K562 (cell line): ENCODE results near the gene LMNA. TPM values are rescaled to one million over a fixed set of nuclear protein-coding genes. Genes with fewer than 3 reads are reported as not detected.

Experiments
- ATAC-seq: fragments of 200-7000 bp; cut with Tn5 transposase; 3 replicates; pipeline ENCODE4 v1.9.1; 2020; ENCODE audit warnings: moderate library complexity
- BruUV-seq: library from RNA; stranded (reverse); fragments of 400-500 nt; replicated peaks from 2 replicates; lab custom pipeline; 2021; lab: Mats Ljungman, UMichigan
- CTCF ChIA-PET: fragments of 300-600 bp; formaldehyde crosslinking; extraction: SDS; loops from one replicate; lab custom pipeline; 2021; ENCODE audit warnings: low intra/inter-chr PET ratio; lab: Yijun Ruan, JAX
- POLR2A ChIA-PET: fragments of 300-600, 350-650 bp; sonication (Branson Sonifier 250); formaldehyde crosslinking; extraction: SDS; loops from one replicate; lab custom pipeline; 2021; ENCODE audit warnings: antibody characterized with exemption, inconsistent platforms; lab: Yijun Ruan, JAX
- DNase-seq, 4 experiments: peaks; one replicate each; pipeline versions ENCODE4 v3.0.0 to v3.0.0-alpha.2; 2011 to 2018; ENCODE audit warnings: low spot score in 3 of 4, mixed read lengths in 3 of 4; ENCODE audit errors: extremely low read depth in 1 of 4
- FAIRE-seq: peaks from 2 replicates; lab custom pipeline; 2011; peaks lifted over from hg19 to GRCh38; lab: Jason Lieb, UNC
- H2AFZ ChIP-seq: 2 replicates; pipeline ENCODE4 v1.6.0; 2011; ENCODE audit warnings: low read depth, low read length, control low read depth, inconsistent platforms
- H3K27ac ChIP-seq: fragments of 200-600 bp; 3 replicates; pipeline ENCODE4 v1.8.0; 2011; ENCODE audit warnings: low read depth, mild to moderate bottlenecking, control low read depth, inconsistent platforms, low read length, moderate library complexity, mixed read lengths; ENCODE audit errors: extremely low read depth
- H3K27me3 ChIP-seq, 2 experiments: fragments of 300-600 bp in 1 of 2; 2 replicates in 1 of 2; 3 replicates in 1 of 2; pipeline versions ENCODE4 v1.6.0 to v1.8.0; 2011; ENCODE audit warnings: inconsistent platforms in 2 of 2, low read length in 2 of 2, mild to moderate bottlenecking in 1 of 2, mixed read lengths in 1 of 2, moderate library complexity in 1 of 2; ENCODE audit not compliant: control insufficient read depth in 2 of 2, insufficient read depth in 2 of 2
- H3K36me3 ChIP-seq: fragments of 300-600 bp; 3 replicates; pipeline ENCODE4 v1.8.0; 2011; ENCODE audit warnings: mild to moderate bottlenecking, low read length, inconsistent platforms; ENCODE audit not compliant: control insufficient read depth, insufficient read depth
- H3K4me1 ChIP-seq, 2 experiments: fragments of 200-600 bp in 1 of 2; replicated peaks in 1 of 2; 2 replicates in 1 of 2; 3 replicates in 1 of 2; pipeline versions ENCODE4 v1.5.1 to v1.8.0; 2011; ENCODE audit warnings: inconsistent platforms in 2 of 2, low read length in 2 of 2, mild to moderate bottlenecking in 1 of 2, mixed read lengths in 1 of 2, moderate library complexity in 1 of 2; ENCODE audit not compliant: control insufficient read depth in 2 of 2, insufficient read depth in 2 of 2
- H3K4me2 ChIP-seq: 2 replicates; pipeline ENCODE4 v1.6.1; 2011; ENCODE audit warnings: low read length, control low read depth, inconsistent platforms, mixed read lengths; ENCODE audit not compliant: insufficient read depth
- H3K4me3 ChIP-seq: fragments of 200-600 bp; sonication (generic), shearing (Covaris generic); 2 replicates; pipeline ENCODE4 v1.5.1; 2016; ENCODE audit warnings: control low read depth, inconsistent platforms
- H3K79me2 ChIP-seq: fragments of 200-600 bp; 3 replicates; pipeline ENCODE4 v1.8.0; 2011; ENCODE audit warnings: low read length, inconsistent platforms; ENCODE audit not compliant: control insufficient read depth, insufficient read depth
- H3K9ac ChIP-seq, 2 experiments: 2 replicates each; pipeline versions ENCODE4 v1.6.0 to v1.6.1; 2011; ENCODE audit warnings: low read depth in 2 of 2, low read length in 2 of 2, control low read depth in 1 of 2, inconsistent platforms in 1 of 2, mild to moderate bottlenecking in 1 of 2, mixed read lengths in 1 of 2; ENCODE audit not compliant: insufficient read depth in 1 of 2
- H3K9me1 ChIP-seq: one replicate; pipeline ENCODE4 v1.6.0; 2011; ENCODE audit warnings: inconsistent platforms, mild to moderate bottlenecking, low read length, moderate library complexity; ENCODE audit not compliant: control insufficient read depth, insufficient read depth
- H3K9me3 ChIP-seq: replicated peaks from 2 replicates; pipeline ENCODE4 v1.5.1; 2011; ENCODE audit warnings: low read depth, low read length, inconsistent platforms; ENCODE audit not compliant: control insufficient read depth, insufficient read depth
- H4K20me1 ChIP-seq: replicated peaks from 2 replicates; pipeline ENCODE4 v1.6.1; 2011; ENCODE audit warnings: low read length, inconsistent platforms, mixed read lengths; ENCODE audit not compliant: control insufficient read depth, insufficient read depth
- ARID2 ChIP-seq: fragments of 450-650 bp; IDR thresholded peaks from 2 replicates; pipeline ENCODE4 v1.6.1; 2017; ENCODE audit warnings: antibody characterized with exemption, mild to moderate bottlenecking
- CC2D1A ChIP-seq: fragments of 450-650 bp; IDR thresholded peaks from 2 replicates; pipeline ENCODE4 v1.6.1; 2017; ENCODE audit warnings: mild to moderate bottlenecking
- CTBP1 ChIP-seq: fragments of 450-650 bp; IDR thresholded peaks from 2 replicates; pipeline ENCODE4 v1.6.1; 2016; ENCODE audit warnings: borderline replicate concordance
- NR2C2 ChIP-seq, 2 experiments: fragments of 200-800 bp in 1 of 2; sonication (Bioruptor generic) in 1 of 2; sonication (generic) in 1 of 2; formaldehyde crosslinking in 1 of 2; IDR thresholded peaks; 2 replicates each; pipeline versions ENCODE4 v1.6.1 to v1.8.0; 2016 to 2022; ENCODE audit warnings: mild to moderate bottlenecking in 1 of 2, missing compliant biosample characterization in 1 of 2, missing genetic modification characterization in 1 of 2, missing genetic modification reagents in 1 of 2
- RB1 ChIP-seq: fragments of 450-650 bp; IDR thresholded peaks from 2 replicates; pipeline ENCODE4 v1.6.1; 2017; ENCODE audit warnings: low read depth, mild to moderate bottlenecking
- RCOR1 ChIP-seq, 2 experiments: IDR thresholded peaks; 2 replicates each; pipeline ENCODE4 v1.6.1; 2012; ENCODE audit warnings: low read depth in 2 of 2, low read length in 2 of 2, borderline replicate concordance in 1 of 2, improper control_type of control experiment in 1 of 2
- SOX6 ChIP-seq: fragments of 450-650 bp; IDR thresholded peaks from 2 replicates; pipeline ENCODE4 v1.6.1; 2014; ENCODE audit warnings: mild to moderate bottlenecking
- STAG1 ChIP-seq: sonication (generic); formaldehyde crosslinking; IDR thresholded peaks from 2 replicates; pipeline ENCODE4 v1.5.0; 2020; ENCODE audit warnings: missing genetic modification reagents, borderline replicate concordance
- ZNF197 ChIP-seq: fragments of 200-800 bp; sonication (Bioruptor generic); IDR thresholded peaks from 2 replicates; pipeline ENCODE4 v1.6.1; 2016; ENCODE audit warnings: low read depth, missing genetic modification characterization, missing compliant biosample characterization
- ZNF77 ChIP-seq: fragments of 250-450 bp; sonication (Bioruptor Pico); IDR thresholded peaks from 2 replicates; pipeline ENCODE4 v1.5.0; 2020
- WGBS: fragments of 100-300 bp; shearing (Covaris generic); methylation state at CpG from one replicate; pipeline ENCODE4 v1.1.6; 2016; ENCODE audit warnings: low coverage, mixed read lengths; ENCODE audit not compliant: insufficient coverage; ENCODE audit errors: missing lambda C conversion rate; 5-methylcytosine and 5-hydroxymethylcytosine counted together
- in situ Hi-C: fragments of 300-500 bp; cut with MboI; formaldehyde crosslinking; loops from 4 replicates; pipeline ENCODE4 v1.15.0; 2018; ENCODE audit warnings: inconsistent platforms, mixed read lengths
- intact Hi-C: fragments of 100-400 bp; cut with micrococcal nuclease; formaldehyde crosslinking; loops from 2 replicates; pipeline ENCODE4 v1.14.2; 2022
- polyA plus RNA-seq, 8 experiments: library from polyadenylated mRNA; depleted of rRNA in 4 of 8; stranded (reverse) in 5 of 8; unstranded in 3 of 8; fragments of >200 nt; fragmentation: Nextera tagmentation in 2 of 8; fragmentation: Illumina TruSeq in 1 of 8; extraction: Ambion mirVana in 2 of 8; extraction: Trizol in 1 of 8; gene quantifications; 2 replicates each; pipeline versions ENCODE4 v1.2.1 to v1.2.3, GENCODE V29; 2011 to 2014; ENCODE audit warnings: inconsistent platforms in 1 of 8, missing spikeins in 1 of 8
- total RNA-seq, 7 experiments: library from RNA; depleted of rRNA in 6 of 7; stranded (reverse); fragments of >200 nt in 6 of 7; fragmentation: Illumina TruSeq in 2 of 7; extraction: Trizol in 2 of 7; gene quantifications; 2 replicates each; pipeline versions ENCODE4 v1.2.1 to v1.2.3, GENCODE V29; 2011 to 2021; ENCODE audit warnings: low replicate concordance in 1 of 7
- TF ChIP-seq, protein P1 (sequence below): fragments of 200-800 bp; sonication (Bioruptor generic); IDR thresholded peaks from 2 replicates; pipeline ENCODE4 v1.6.1; 2017; ENCODE audit warnings: missing genetic modification characterization, missing compliant biosample characterization
- TF ChIP-seq, protein P2 (sequence below): IDR thresholded peaks from 2 replicates; pipeline ENCODE4 v1.6.1; 2011; ENCODE audit warnings: borderline replicate concordance, low read depth, mild to moderate bottlenecking, moderate library complexity, low read length; ENCODE audit not compliant: insufficient read depth, poor library complexity, severe bottlenecking
- TF ChIP-seq, protein P3 (sequence below): sonication (generic); formaldehyde crosslinking; IDR thresholded peaks from 2 replicates; pipeline ENCODE4 v1.8.0; 2022; ENCODE audit warnings: missing genetic modification reagents, mild to moderate bottlenecking, moderate library complexity, borderline replicate concordance
- TF ChIP-seq, protein P4 (sequence below), 2 experiments: IDR thresholded peaks; 2 replicates each; pipeline ENCODE4 v1.6.1; 2012; ENCODE audit warnings: improper control_type of control experiment in 2 of 2, low read depth in 2 of 2, low read length in 2 of 2, borderline replicate concordance in 1 of 2

Gene LMNA
- total and polyA plus RNA-seq, 9 of the 15 experiments (the other 6 are each of a cell fraction or from before 2014, with no cell fraction given), result 1.00 to 347 (median 88.2) TPM

DNA sequence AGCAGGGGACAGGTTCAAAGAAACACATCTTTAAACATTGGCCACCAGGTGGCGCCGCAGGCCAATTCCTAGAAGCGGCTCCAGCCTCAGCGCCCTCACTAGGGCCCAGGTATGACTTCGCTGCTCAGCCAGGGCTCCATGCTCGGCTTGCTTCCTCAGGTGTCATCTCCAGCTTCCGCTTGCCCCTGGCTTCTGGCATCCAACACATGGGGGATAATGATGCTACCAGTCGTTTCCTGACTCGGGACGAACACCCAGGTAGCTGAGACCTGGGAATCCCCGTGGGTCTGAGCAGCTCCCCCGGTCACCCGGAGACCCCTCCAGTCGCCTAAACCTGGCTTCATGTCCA, 23.7 kb upstream of the LMNA start:
- H3K27ac ChIP-seq, result no peak overlapping the region
- H3K9me3 ChIP-seq, result 0 out of 2 replicates have a peak, but pooled peaks cover 2% of the 10 kb centered on the region
- POLR2A ChIA-PET, result interaction anchor here (1.0 to 1.6 kb wide), 2 partner anchors 32 to 39 kb away, joined by 4 to 6 read pairs; no protein-coding TSS in a partner anchor
- peak; percentile 99 for ATAC-seq
- 42% methylated on average over 14 of the region's 14 CpGs for WGBS
- H4K20me1 ChIP-seq, result no peaks in the 10 kb centered on the region
- H3K4me2 ChIP-seq, result no peak overlapping the region
- H3K79me2 ChIP-seq, result no peaks in the 10 kb centered on the region
- no peaks in the 10 kb centered on the region for H3K36me3 ChIP-seq
- no peak overlapping the region for H3K4me3 ChIP-seq
- no peak overlapping the region for H2AFZ ChIP-seq
- no peaks in the 10 kb centered on the region for H3K9me1 ChIP-seq
- no peaks in the 10 kb centered on the region for H3K27me3 ChIP-seq
- 0 out of 4 replicates have a peak overlapping the region, but pooled peaks of 1 of the 2 experiments have one; percentile 3 for H3K9ac ChIP-seq
- peak; percentile 88 for FAIRE-seq
- BruUV-seq, result no TSS peak
- in situ Hi-C loops, result loop anchor here (5.0 kb wide), 2 partner anchors 41 to 131 kb away; no protein-coding TSS in a partner anchor
- CTCF ChIA-PET, result interaction anchor here (1.0 to 3.2 kb wide), 6 partner anchors 26 to 355 kb away, joined by 3 to 51 read pairs (median 6); no protein-coding TSS in a partner anchor
- intact Hi-C loops, result loop anchor here (1.0 to 10.0 kb wide), 2 partner anchors 39 to 354 kb away; no protein-coding TSS in a partner anchor
- H3K4me1 ChIP-seq, result peaks cover 0 to 8% of the 10 kb centered on the region in 2 experiments; a peak in 2 of 5 replicates
- DNase-seq, result peak; percentile 79 to 92 (median 82)
- TF ChIP-seq ARID2, result peak; percentile 18; the same call in 1 of the 2 replicates
- TF ChIP-seq, protein P1, sequence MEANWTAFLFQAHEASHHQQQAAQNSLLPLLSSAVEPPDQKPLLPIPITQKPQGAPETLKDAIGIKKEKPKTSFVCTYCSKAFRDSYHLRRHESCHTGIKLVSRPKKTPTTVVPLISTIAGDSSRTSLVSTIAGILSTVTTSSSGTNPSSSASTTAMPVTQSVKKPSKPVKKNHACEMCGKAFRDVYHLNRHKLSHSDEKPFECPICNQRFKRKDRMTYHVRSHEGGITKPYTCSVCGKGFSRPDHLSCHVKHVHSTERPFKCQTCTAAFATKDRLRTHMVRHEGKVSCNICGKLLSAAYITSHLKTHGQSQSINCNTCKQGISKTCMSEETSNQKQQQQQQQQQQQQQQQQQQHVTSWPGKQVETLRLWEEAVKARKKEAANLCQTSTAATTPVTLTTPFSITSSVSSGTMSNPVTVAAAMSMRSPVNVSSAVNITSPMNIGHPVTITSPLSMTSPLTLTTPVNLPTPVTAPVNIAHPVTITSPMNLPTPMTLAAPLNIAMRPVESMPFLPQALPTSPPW (CRISPR knock-in tag), result no peak
- TF ChIP-seq STAG1 (CRISPR knock-in tag), result peak; percentile 88
- TF ChIP-seq, protein P2, sequence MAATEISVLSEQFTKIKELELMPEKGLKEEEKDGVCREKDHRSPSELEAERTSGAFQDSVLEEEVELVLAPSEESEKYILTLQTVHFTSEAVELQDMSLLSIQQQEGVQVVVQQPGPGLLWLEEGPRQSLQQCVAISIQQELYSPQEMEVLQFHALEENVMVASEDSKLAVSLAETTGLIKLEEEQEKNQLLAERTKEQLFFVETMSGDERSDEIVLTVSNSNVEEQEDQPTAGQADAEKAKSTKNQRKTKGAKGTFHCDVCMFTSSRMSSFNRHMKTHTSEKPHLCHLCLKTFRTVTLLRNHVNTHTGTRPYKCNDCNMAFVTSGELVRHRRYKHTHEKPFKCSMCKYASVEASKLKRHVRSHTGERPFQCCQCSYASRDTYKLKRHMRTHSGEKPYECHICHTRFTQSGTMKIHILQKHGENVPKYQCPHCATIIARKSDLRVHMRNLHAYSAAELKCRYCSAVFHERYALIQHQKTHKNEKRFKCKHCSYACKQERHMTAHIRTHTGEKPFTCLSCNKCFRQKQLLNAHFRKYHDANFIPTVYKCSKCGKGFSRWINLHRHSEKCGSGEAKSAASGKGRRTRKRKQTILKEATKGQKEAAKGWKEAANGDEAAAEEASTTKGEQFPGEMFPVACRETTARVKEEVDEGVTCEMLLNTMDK, result peak; percentile 41
- TF ChIP-seq, protein P3, sequence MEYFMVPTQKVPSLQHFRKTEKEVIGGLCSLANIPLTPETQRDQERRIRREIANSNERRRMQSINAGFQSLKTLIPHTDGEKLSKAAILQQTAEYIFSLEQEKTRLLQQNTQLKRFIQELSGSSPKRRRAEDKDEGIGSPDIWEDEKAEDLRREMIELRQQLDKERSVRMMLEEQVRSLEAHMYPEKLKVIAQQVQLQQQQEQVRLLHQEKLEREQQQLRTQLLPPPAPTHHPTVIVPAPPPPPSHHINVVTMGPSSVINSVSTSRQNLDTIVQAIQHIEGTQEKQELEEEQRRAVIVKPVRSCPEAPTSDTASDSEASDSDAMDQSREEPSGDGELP (CRISPR knock-in tag), result peak; percentile 58; the same call in 1 of the 2 replicates
- peak; percentile 65 for TF ChIP-seq RB1
- 0 out of 2 replicates have a peak, but pooled peaks have one; percentile 40 for TF ChIP-seq CTBP1
- TF ChIP-seq NR2C2 (CRISPR knock-in tag; IDR thresholded peaks at IDR 0.05), result peak; percentile 11; the same call in 1 of the 2 replicates
- TF ChIP-seq NR2C2 (tag; IDR thresholded peaks at IDR 0.05), result no peak
- peak; percentile 56; the same call in 1 of the 2 replicates for TF ChIP-seq CC2D1A
- TF ChIP-seq, protein P4, sequence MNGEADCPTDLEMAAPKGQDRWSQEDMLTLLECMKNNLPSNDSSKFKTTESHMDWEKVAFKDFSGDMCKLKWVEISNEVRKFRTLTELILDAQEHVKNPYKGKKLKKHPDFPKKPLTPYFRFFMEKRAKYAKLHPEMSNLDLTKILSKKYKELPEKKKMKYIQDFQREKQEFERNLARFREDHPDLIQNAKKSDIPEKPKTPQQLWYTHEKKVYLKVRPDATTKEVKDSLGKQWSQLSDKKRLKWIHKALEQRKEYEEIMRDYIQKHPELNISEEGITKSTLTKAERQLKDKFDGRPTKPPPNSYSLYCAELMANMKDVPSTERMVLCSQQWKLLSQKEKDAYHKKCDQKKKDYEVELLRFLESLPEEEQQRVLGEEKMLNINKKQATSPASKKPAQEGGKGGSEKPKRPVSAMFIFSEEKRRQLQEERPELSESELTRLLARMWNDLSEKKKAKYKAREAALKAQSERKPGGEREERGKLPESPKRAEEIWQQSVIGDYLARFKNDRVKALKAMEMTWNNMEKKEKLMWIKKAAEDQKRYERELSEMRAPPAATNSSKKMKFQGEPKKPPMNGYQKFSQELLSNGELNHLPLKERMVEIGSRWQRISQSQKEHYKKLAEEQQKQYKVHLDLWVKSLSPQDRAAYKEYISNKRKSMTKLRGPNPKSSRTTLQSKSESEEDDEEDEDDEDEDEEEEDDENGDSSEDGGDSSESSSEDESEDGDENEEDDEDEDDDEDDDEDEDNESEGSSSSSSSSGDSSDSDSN (IDR thresholded peaks at IDR 0.05; ENCODE audit: borderline replicate concordance in 1 of 2, low read depth in 2 of 2, low read length in 2 of 2), result 0 out of 4 replicates have a peak, but pooled peaks of 1 of the 2 experiments have one; percentile 32
- 0 out of 2 replicates have a peak, but pooled peaks have one; percentile 28 for TF ChIP-seq SOX6
- 0 out of 4 replicates have a peak, but pooled peaks of 1 of the 2 experiments have one; percentile 13 for TF ChIP-seq RCOR1 (IDR thresholded peaks at IDR 0.05; ENCODE audit: borderline replicate concordance in 1 of 2, low read depth in 2 of 2, low read length in 2 of 2)
- no peak for TF ChIP-seq ZNF197 (CRISPR knock-in tag)
- no peak for TF ChIP-seq ZNF77 (CRISPR knock-in tag)
